HEK293T (cell line): ENCODE results near the gene PBX2.
"Not testable (repeated sequence)": the region's sequence is repeated elsewhere in the genome, so short reads cannot be mapped to it uniquely, and the experiment has no call there.

Experiments
- CTBP1 ChIP-seq: fragments of 450-650 bp; IDR thresholded peaks from 2 replicates; pipeline ENCODE4 v1.6.1; 2016; ENCODE audit warnings: borderline replicate concordance
- ELF4 ChIP-seq: fragments of 450-650 bp; IDR thresholded peaks from 2 replicates; pipeline ENCODE4 v1.6.1; 2017; ENCODE audit warnings: antibody characterized with exemption
- HDGF ChIP-seq: fragments of 450-650 bp; IDR thresholded peaks from 2 replicates; pipeline ENCODE4 v1.6.1; 2017; ENCODE audit warnings: antibody characterized with exemption, borderline replicate concordance
- SP1 ChIP-seq: fragments of 450-650 bp; IDR thresholded peaks from 2 replicates; pipeline ENCODE4 v1.6.1; 2017
- TARDBP ChIP-seq: fragments of 450-650 bp; IDR thresholded peaks from 2 replicates; pipeline ENCODE4 v1.6.1; 2016
- ZNF384 ChIP-seq: fragments of 450-650 bp; IDR thresholded peaks from 2 replicates; pipeline ENCODE4 v1.6.1; 2016

- TF ChIP-seq ZNF384, HDGF, TARDBP, SP1, ELF4, CTBP1: not testable (repeated sequence)
These were observed 4.3 kb downstream of the PBX2 start for GRCh38 chr6:32185681-32186131.
